Measurements from ENCODE around the gene INTS14. TPM values are rescaled to one million over a fixed set of nuclear protein-coding genes. Genes with fewer than 3 reads are reported as not detected.
"Not testable (repeated sequence)": the region's sequence is repeated elsewhere in the genome, so short reads cannot be mapped to it uniquely, and the experiment has no call there.

INTS14 gene
- polyA plus RNA-seq, 10 donors: 19.6 to 30.7 (median 24.4) TPM

DNA sequence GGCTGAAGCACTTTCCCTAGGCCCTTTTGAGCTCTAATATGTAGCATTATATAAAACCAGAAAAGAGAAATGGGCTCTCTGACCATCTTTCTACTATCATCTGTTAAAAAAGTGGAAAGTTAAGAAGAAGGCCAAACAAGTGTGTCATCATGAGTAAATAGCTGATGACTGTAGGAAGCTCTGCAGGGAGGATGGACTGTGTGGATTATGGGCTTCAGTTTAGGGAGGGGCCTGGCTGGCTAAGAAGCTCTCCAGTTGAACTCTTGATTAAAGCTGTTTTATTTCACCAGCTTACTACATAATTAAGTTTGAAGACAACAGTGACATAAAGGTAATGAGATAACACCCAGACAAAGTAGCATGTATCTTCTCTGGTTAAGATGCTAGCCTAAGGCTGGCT, 30.6 kb downstream of the INTS14 start:
- DNase-seq: peak in 1 of 3 donors; percentile 13

- no peak for DNase-seq
Measured at GRCh38 chr15:65579762-65580161, 31.2 kb downstream of the INTS14 start.

GRCh38 chr15:65578904-65579728, 31.8 kb downstream of the INTS14 start:
- DNase-seq: no peak

GRCh38 chr15:65577129-65577996, 33.6 kb downstream of the INTS14 start:
- DNase-seq: no peak

- peak in 1 of 3 donors; percentile 26 for DNase-seq
Measured at GRCh38 chr15:65576664-65577063, 34.3 kb downstream of the INTS14 start.

- DNase-seq: no peak
Measured at GRCh38 chr15:65571971-65572370, 39.0 kb downstream of the INTS14 start.

DNA sequence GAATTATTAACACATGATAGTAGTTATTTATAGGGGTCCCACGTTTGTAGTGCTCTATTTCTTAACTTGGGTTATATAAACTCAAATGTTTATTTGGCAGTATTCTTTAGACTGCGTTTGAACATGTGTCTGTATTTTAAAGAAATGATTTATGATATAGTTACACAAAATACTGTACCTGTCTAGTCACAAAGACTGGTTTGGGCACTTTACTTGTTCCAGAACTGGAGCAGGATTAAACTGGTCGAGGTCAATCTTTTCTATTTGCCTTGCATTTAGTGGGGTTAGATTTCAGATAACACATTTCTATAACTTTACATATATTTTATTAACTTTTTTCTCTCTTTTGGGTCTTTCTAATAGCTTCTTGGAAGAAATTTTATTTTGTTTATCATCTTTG, 41.2 kb downstream of the INTS14 start:
- DNase-seq: no peak

- no peak for DNase-seq
Measured at GRCh38 chr15:65561934-65562333, 49.0 kb downstream of the INTS14 start.

DNA sequence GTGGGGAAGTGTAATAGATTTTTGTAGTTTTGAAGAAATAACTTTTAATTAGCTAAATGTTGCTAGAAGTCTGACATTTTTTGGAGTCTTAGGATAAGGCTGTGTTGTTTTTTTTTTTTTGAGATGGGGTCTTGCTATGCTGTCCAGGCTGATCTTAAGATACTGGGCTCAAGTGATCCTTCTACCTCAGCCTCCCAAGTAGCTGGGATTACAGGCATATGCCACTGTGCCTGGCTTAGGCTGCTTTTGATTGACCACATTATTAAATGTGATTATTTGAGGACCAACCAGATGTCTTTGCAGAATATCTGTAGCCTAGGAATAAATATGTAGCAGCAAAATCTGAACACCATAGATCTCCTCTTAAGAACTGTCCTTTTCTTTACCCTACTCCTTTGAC, 51.0 kb downstream of the INTS14 start:
- DNase-seq: no peak

DNA sequence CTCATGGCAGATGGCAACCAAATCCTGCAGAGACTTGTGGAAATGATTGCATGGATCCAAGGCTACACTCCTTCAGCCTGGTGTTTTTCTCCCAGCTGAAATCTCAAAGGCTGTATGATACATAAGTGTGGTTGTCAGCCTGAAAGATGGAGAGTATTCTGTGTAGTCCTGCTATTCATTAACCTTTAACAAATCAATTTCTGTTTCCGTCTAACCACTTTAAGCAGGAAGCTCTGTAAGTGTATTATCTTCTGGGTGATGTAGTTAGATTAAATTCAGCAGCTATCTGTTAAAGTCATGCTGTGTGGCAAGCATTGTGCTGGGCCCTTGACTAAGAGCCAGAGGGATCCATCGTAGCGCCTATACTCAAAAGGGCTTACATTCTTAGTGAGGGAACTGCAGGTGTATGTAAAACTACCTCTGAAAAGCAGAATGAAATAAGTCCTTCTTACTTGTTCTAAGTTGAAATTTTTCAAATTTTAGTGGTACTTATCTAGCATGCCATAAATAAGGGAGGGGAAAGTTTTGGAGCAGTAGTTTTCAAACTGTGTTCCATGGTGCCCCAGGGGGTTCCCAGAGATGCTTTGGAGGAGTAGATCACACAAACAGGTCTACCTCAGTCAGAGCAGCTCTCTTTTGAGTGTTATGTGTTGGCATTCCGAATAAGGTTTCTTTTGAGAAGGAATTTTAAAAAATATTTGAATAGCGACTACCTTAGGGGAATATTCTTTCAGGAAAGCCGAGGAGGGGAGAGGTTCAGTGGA, 51.8 kb downstream of the INTS14 start:
- DNase-seq: no peak

DNA sequence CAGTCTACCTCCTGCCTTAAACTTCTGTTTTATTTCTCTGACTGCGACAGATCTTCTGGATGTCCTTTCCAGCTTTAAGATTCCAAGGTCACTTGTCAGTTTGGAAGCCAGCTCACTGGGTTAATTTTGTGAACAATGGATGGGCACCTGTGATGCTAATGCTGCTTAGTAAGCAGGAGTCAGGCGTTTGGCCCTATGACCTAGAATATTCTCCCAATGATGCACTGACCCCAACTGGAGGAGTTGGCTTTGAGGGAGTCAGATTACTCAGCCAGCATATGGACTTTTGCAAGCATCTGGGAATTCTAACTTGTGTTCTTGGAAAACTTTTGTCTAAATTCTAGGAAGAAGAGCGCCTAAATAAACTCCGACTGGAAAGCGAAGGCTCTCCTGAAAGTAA, 52.6 kb downstream of the INTS14 start:
- no peak for DNase-seq

DNA sequence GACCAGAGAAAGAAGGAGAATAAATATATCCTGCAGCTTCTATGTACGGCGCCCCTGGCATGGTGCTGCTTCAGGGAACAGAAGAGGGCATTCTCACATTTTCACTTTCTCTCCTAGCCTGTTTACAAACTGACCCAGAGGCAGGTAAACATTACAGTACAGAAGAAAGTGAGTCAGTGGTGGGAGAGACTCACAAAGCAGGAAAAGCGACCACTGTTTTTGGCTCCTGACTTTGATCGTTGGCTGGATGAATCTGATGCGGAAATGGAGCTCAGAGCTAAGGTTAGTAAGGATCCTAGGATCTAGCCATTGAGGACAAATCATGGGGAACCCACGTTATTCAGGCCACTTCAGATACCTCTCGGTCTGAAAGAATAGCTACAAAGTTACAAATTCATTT, 54.3 kb downstream of the INTS14 start:
- DNase-seq: no peak

DNA sequence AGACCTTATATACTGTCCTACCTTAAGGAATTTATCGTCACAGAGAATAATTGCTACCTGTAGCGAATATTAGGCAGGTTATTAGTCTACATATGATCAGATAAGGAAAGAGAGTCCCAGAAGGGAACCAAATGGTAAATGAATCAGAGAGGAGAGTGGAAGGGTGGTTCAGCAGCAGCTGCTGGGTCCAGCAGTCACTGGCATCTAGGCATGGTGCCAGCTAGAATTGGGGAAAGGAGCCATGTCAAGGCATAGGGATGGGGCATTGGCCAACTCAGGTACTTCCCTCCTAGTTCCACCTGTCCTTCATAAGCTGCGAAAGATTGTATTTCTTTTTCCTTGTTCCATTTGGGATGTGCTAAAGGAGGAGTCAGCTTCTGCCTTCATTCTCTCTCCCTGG, 57.2 kb downstream of the INTS14 start:
- no peak for DNase-seq

GRCh38 chr15:65552851-65553250, 58.1 kb downstream of the INTS14 start:
- not testable (repeated sequence) for DNase-seq

GRCh38 chr15:65551183-65551582, 59.7 kb downstream of the INTS14 start:
- no peak for DNase-seq

- no peak for DNase-seq
Measured at GRCh38 chr15:65550681-65551098, 60.2 kb downstream of the INTS14 start.

GRCh38 chr15:65549288-65549687, 61.6 kb downstream of the INTS14 start:
- DNase-seq: not testable (repeated sequence)

DNA sequence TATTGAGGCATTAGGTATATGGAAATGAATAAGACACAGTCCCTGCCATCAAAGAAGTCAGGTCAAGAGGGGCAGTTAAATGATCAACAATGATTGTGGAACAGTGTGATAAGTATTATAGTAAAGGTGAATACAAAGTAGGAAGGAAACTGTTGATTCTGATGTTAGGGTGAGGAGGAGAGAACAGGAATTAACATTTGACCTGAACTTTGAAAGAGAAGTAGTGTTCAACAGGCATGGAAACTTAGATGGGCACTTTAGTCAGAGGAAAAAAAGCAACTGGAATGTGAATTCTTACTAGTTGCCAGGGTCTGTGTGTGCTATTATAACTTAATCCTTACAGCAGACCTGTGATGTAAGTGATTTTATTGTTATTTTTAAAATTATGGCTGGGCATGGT, 63.1 kb downstream of the INTS14 start:
- no peak for DNase-seq

DNA sequence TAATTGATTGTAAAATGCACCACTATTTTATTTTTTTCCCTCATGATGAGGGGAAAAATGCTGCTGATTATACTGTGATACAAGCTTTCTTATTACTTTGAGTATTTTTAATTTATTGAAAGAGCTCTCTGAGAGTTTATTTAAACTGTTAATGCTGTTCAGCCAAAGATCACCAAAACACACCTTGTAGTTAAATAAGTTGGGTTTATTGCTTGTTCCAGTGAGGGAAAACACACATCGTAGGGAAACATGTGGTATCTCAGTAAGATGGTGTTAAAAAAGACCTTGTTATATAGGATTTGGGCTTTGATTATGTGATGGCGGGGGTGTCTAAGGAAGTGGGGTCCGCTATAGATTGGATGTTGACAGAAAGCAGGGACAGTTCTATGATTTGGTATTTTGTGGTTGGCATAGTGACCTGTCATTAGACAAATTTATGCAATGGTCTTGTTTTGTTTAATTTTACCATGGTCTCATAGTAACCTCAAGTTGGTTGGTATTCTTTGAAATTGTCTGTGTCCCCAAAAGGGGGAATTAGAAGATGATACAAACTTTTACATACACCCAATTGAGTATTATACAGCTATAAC, 69.6 kb downstream of the INTS14 start:
- no peak for DNase-seq

GRCh38 chr15:65540314-65540713, 70.6 kb downstream of the INTS14 start:
- no peak for DNase-seq

- DNase-seq: no peak
Measured at GRCh38 chr15:65535192-65535591, 75.7 kb downstream of the INTS14 start.
